Germinal center (tissue), 1 donor: ENCODE data around the gene TRAPPC2L.

Source experiments
- DNase-seq: peaks from one replicate; pipeline ENCODE4 v3.0.0; 2012; ENCODE audit warnings: mixed read lengths, low spot score

The TRAPPC2L gene

GRCh38 chr16:88839745-88840599, 17.0 kb upstream of the TRAPPC2L start:
- DNase-seq = no peak

DNA sequence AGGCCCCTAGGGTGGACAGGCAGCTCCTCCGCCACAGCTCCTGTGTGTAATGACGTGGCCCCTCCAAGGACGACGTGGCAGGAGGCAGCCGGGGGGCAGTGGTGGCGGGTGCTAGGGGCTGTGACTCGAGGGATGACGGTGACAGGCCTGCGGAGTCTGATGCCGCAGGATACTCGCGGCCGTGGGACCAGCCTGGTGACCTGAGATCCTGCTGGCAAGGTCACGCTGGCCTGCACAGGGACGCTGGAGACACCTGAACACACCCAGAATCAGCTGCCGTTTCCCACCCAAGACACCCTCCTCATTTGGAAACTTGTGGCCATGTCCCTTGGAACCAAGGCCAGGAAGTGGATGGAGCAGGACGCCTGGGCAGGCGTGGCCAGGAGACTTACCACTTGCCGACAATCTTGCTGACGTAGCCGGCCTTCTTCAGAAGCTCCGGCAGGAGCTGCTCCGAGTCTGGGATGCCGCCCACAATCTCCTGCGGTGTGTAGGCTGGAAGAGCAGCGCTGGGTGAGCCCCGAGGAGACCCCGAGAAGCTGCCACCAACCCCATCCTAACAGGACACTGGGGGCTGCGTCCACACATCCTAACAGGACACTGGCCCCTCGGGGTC, 16.2 kb upstream of the TRAPPC2L start:
- DNase-seq = no peak

- no peak for DNase-seq
These were observed 15.2 kb upstream of the TRAPPC2L start for GRCh38 chr16:88841521-88842307.

GRCh38 chr16:88842308-88842756, 14.6 kb upstream of the TRAPPC2L start:
- no peak for DNase-seq

DNA sequence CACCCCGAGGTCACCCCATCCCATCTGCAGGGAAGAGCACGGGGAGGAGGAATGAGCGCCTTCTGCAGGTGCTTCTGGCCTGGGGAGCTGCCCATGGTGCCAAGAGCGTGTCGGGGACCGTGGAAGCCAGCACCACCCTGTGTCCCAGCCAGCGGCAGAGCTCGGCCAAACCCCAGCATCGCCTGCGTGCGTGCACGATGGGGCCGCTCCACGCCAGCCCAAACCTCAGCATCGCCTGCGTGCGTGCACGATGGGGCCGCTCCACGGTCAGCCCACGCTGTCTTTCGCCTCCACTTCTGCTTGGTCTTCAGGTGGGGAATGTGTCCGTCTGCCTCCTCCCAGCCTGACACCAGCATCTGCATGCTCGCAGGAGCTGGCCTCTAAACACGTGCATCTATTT, 14.1 kb upstream of the TRAPPC2L start:
- DNase-seq = no peak

- DNase-seq = no peak
These were observed 13.7 kb upstream of the TRAPPC2L start for GRCh38 chr16:88843256-88843655.

GRCh38 chr16:88844419-88845036, 12.4 kb upstream of the TRAPPC2L start:
- peak; percentile 21 for DNase-seq

DNA sequence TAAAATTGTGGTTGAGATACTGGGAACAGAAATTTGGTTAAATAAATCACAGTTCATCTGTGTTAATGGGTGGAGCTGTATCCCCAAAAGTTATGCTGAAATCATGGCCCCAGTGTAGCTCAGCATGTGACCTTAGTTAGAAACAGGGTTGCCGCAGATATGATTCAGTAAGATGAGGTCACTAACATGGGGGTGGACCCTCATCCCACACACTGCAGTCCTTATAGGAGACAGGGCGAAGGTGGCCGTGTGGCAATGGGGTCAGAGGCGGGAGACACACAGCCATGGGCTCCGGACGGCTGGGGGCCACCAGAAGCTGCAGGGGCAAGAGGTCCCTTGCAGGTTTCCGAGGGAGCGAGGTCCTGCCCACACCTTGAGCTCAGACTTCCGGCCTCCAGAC, 10.8 kb upstream of the TRAPPC2L start:
- no peak for DNase-seq

DNA sequence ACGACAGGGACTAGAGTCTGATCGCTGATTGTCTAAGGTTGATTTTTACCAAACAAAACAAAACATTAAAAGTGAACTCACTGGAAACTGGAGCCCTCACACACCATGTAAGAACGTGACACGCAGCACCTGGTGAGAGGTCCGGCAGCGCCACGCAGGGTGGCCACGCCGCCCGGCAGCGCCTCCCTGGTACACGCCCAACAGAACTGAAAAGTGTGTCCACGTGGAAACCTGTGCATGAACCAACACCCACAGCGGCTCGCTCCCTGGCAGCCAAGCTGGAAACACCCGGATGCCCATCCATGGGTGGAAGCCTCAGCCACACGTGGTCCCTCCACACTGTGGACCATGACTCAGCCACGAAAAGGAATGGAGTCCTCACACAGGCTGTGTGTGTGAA, 9.3 kb upstream of the TRAPPC2L start:
- DNase-seq = no peak

DNA sequence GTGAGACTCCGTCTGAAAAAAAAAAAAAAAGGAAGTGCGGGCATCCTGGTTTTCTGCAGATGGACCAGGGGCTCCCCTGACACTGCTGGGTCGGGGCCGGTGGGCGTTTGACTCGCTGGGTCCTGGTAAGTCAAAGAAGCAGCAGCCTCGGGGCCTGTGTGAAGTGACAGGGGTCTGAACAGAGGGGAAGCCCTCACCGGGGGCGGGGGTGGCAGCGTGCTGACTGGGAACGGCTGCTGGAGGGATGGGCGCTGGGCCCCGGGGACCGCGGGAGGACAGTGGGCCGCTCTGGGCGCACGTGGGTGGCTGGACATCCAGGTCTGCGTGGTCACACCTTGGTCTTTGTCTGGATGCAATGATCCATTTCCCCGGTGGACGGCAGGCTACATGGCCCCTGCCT, 8.4 kb upstream of the TRAPPC2L start:
- DNase-seq = no peak

- DNase-seq = no peak
These were observed 6.3 kb upstream of the TRAPPC2L start for GRCh38 chr16:88850531-88851199.

DNA sequence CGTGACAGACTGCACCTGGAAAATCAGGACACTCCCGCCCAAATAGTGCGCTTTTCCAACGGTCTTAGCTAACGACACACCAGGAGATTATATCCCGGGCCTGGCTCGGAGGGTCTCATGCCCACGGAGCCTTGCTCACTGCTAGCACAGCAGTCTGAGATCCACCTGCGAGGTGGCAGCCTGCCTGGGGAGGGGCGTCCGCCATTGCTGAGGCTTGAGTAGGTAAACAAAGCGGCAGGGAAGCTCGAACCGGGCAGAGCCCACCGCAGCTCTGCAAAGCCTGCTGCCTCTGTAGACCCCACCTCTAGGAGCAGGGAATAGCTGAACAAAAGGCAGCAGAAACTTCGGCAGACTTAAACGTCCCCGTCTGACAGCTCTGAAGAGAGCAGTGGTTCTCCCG, 5.3 kb upstream of the TRAPPC2L start:
- no peak for DNase-seq

DNA sequence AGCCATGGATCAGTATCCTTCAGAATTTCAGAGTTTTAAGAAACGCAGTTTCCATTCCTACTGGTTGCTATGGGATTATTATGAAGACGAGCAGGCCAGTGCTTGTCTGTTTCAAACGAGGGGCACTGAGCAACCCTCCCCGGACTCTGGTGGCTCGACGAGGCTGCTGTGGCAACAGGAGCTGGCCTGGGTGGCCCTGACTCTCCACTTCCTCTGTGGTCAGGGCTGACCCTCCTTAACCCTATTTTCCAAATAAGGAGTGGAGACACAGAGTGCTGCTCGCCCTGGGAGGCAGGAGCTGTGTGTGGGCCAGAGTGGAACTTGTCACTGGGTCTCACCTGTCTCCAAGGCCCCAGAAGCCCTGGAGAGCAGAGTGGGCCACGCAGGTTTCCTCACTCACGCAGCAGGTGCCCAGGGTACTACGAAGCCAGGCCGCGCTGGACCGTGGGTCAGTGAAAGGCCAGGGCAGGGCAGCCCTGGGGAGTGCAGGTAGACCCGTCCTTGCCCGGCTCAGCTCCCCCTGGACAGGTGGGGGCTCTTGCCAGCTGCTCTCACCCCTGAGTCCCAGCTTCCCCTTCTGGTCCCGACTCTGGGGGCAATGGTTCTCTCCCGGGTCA, 3.5 kb upstream of the TRAPPC2L start:
- DNase-seq = no peak

DNA sequence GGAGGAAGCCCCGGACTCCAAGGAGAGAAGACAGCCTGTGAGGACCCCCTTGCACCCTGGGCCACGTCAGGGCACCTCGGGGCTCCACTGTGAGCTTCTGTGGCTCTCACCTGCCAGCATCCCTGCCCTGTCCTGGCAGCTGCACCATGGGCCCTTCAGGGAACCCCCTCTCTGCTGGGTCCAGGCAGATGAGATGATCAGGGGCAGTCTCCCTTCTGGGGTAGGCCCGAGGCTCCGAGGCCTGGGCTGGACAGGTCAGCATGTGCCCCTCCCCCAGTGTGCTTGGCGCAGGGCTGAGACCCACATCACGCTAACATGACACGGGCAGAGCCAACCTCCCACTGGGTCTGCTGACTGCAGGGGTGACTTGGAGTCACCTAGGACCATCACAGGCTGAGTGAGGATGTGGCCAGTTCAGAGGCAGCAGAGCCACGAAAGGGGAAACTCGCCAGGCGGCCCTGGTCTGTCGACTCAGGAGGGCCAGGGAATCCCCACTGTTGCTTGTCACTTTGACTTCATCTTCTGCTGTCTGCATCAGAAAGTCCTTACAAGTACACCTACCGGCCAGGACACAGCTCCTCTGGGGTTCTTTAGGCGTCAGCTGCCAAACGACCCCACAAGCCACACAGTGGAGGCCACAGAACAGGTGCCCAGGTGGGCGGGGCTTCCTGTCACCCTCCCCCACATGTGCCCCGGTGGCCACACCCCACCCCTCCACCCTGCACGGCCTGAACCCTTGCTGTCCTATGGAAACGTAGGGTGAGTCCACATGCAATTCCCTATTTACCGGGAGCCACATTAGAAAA, 2.4 kb upstream of the TRAPPC2L start:
- DNase-seq = peak; percentile 41

- DNase-seq = no peak
These were observed 1.8 kb upstream of the TRAPPC2L start for GRCh38 chr16:88855176-88855575.

GRCh38 chr16:88855736-88856121, 1.2 kb upstream of the TRAPPC2L start:
- no peak for DNase-seq

DNA sequence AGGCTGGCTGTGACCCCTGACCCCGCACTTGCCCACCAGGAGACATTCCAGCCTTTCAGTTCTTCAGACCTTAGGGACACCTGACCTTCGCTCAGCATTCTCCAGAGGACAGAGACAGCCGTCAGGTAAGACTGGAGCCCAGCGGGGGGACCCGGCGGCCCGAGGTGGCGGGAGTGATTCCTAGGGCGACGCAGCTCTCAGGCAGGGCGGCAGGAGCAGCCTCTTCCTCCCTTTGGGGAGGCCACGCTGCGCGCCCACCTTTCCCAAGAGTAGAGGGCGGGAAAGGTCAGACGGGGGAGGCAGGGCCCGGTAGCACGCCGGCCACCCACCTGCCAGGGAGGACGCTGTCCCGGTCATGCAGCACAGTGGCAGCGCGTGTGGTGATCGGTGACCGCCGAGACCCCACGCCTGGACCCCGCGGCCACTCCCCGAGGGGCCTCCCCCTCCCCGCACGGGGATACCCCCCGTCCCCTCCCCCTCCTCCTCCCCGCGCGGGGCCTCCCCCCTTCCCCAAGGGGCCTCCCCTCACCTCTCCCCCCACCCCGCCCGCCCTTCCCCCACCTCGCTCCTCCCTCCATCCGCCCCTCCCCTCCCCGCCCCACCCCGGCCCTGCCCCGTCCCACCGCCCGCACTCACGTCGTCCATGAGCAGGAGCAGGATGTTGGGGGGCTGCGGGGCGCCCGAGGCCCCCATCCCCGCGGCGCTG, 652 bp upstream of the TRAPPC2L start:
- DNase-seq = no peak

DNA sequence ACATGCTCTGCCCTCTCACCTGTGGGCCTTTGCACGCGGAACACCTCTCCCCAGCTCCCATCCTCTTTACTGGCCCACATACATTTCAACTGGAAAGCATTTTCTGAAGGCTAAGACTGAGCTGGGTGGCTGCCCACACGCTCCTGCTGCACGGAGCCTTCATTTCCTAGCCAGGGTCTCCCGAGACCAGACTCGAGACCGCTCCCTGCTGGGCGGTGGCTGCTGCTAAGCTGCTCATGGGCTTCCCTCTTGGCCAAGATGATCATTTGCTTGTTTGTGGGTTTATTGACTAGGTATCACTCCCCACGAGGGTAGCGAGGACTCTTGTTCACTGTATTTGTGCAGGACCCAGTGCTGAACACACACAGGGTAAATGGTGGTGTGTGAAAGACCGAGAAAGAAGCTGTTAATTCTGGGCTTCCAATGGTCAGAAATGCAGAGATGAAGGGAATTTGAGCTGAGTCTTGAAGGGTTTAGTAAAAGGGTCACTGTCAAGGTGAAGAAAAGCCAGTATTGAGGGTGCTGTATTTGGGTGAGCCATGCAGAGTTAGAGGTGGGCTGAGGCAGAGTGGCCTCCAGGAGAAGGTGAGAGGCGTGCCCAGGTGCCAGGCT, 907 bp downstream of the TRAPPC2L start:
- peak; percentile 83 for DNase-seq

- no peak for DNase-seq
These were observed 2.6 kb downstream of the TRAPPC2L start for GRCh38 chr16:88859381-88860091.
